ENCODE measurements around the gene PKIG. TPM values are rescaled to one million over a fixed set of nuclear protein-coding genes. Genes with fewer than 3 reads are reported as not detected.

The PKIG gene
- 174 and 210 TPM in 2 replicates for polyA plus RNA-seq
- polyA minus RNA-seq = 79.0 and 86.4 TPM in 2 replicates

DNA sequence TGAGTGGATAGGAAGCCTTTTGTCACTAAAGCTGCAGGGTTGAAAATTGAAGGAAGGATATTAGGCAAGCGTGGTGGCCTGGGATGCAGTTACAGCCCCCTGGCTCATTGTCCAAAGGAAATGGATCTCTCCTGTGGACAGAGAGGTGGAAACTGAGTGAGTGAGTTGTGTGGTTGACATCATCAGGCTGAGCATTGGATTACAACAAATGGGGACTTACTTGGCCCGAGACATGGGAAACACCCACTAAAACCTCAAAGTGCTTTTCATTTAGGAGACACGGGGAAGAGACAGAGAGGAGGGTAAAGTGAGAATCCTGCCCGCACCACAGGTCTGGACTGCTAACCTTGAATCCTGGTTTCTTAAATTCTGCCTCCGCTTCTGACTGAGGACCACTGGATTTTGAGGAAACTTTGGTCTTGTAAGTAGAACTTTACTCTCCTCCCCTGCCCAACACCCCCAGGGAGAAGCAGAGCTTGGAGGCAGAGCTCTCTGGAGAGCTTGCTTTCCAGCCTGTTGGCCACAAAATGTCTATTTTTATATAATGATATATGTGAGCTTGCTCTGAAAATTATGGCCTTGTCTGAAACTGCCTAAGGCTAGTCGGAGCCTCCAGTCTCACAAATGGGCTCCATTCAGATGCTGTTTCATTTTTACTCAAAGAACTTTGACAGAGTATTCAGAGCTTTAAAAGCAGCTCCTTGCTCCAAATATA lies at the start of gene PKIG:
TSS of gene PKIG (plus strand) at position 269 of the 715 bp plus-strand sequence. CDS start 31,978 bp downstream, outside the sequence.
- no peaks in the 10 kb centered on the region for H3K9me2 ChIP-seq (ENCODE audit: insufficient read depth, low read length)
- no peaks in the 10 kb centered on the region for H3F3A ChIP-seq (ENCODE audit: insufficient read depth, low read length, poor library complexity, severe bottlenecking)
- no peaks in the 10 kb centered on the region for H3K27me3 ChIP-seq (ENCODE audit: insufficient read depth, low read depth, low read length)
- no peak within 1 kb of the TSS for H3K4me2 ChIP-seq (ENCODE audit: low read length)
- H2AFZ ChIP-seq (ENCODE audit: low read depth, low read length) = no peak within 1 kb of the TSS
- TF ChIP-seq SMC3 (conservative IDR thresholded peaks at IDR 0.05; ENCODE audit: poor library complexity) (no peak), EP300 (conservative IDR thresholded peaks at IDR 0.05; ENCODE audit: poor library complexity, severe bottlenecking) (no peak), POLR2AphosphoS5 (IDR thresholded peaks at IDR 0.05) (no peak), MXI1 (conservative IDR thresholded peaks at IDR 0.05; ENCODE audit: poor library complexity, severe bottlenecking) (no peak), CTCF (IDR thresholded peaks at IDR 0.05; ENCODE audit: poor library complexity, severe bottlenecking) (no peak), RAD21 (conservative IDR thresholded peaks at IDR 0.05) (no peak), TAF1 (IDR thresholded peaks at IDR 0.05; ENCODE audit: low read depth) (no peak), REST (IDR thresholded peaks at IDR 0.05; ENCODE audit: borderline replicate concordance) (no peak), EZH2 (IDR thresholded peaks at IDR 0.05; ENCODE audit: borderline replicate concordance, insufficient read depth, low read length, poor library complexity, severe bottlenecking) (no peak)
- H4K20me1 ChIP-seq (ENCODE audit: insufficient read depth) = no peaks in the 10 kb centered on the region
- H3K36me3 ChIP-seq (ENCODE audit: insufficient read depth, low read length) = no peaks in the 10 kb centered on the region
- H3K9ac ChIP-seq (ENCODE audit: low read length) = no peak within 1 kb of the TSS
- H3K27ac ChIP-seq (ENCODE audit: low read length) = no peak within 1 kb of the TSS
- no peaks in the 10 kb centered on the region for H3K79me2 ChIP-seq (replicated peaks; ENCODE audit: insufficient read depth, low read length)
- no peak within 1 kb of the TSS for H3K4me3 ChIP-seq (ENCODE audit: low read length)
- H3K9me3 ChIP-seq (ENCODE audit: low read length) = no peaks in the 10 kb centered on the region

- Histone ChIP-seq H3K9ac (ENCODE audit: low read length) (peak overlapping the region; percentile 79), H3K4me3 (ENCODE audit: low read length) (peak overlapping the region; percentile 82), H3F3A (ENCODE audit: insufficient read depth, low read length, poor library complexity, severe bottlenecking) (no peaks in the 10 kb centered on the region), H3K27me3 (ENCODE audit: insufficient read depth, low read depth, low read length) (no peaks in the 10 kb centered on the region), H3K79me2 (replicated peaks; ENCODE audit: insufficient read depth, low read length) (peaks cover 43% of the 10 kb centered on the region), H3K27ac (ENCODE audit: low read length) (no peak overlapping the region), H3K36me3 (ENCODE audit: insufficient read depth, low read length) (no peaks in the 10 kb centered on the region), H2AFZ (ENCODE audit: low read depth, low read length) (no peak overlapping the region), H3K9me2 (ENCODE audit: insufficient read depth, low read length) (no peaks in the 10 kb centered on the region), H3K9me3 (ENCODE audit: low read length) (no peaks in the 10 kb centered on the region), H3K4me2 (ENCODE audit: low read length) (peak overlapping the region; percentile 72), H4K20me1 (ENCODE audit: insufficient read depth) (no peaks in the 10 kb centered on the region)
- TF ChIP-seq EZH2 (IDR thresholded peaks at IDR 0.05; ENCODE audit: borderline replicate concordance, insufficient read depth, low read length, poor library complexity, severe bottlenecking) (no peak), EP300 (conservative IDR thresholded peaks at IDR 0.05; ENCODE audit: poor library complexity, severe bottlenecking) (no peak), TAF1 (IDR thresholded peaks at IDR 0.05; ENCODE audit: low read depth) (no peak), POLR2AphosphoS5 (IDR thresholded peaks at IDR 0.05) (no peak), REST (IDR thresholded peaks at IDR 0.05; ENCODE audit: borderline replicate concordance) (no peak), SMC3 (conservative IDR thresholded peaks at IDR 0.05; ENCODE audit: poor library complexity) (no peak), RAD21 (conservative IDR thresholded peaks at IDR 0.05) (no peak), CTCF (IDR thresholded peaks at IDR 0.05; ENCODE audit: poor library complexity, severe bottlenecking) (no peak), MXI1 (conservative IDR thresholded peaks at IDR 0.05; ENCODE audit: poor library complexity, severe bottlenecking) (no peak)
Observed at GRCh38 chr20:44532981-44533331, 49.4 kb upstream of the PKIG start.

Data from neural cell (in vitro differentiated cells).